ENCODE results near the gene ADAT3.

The ADAT3 gene

DNA sequence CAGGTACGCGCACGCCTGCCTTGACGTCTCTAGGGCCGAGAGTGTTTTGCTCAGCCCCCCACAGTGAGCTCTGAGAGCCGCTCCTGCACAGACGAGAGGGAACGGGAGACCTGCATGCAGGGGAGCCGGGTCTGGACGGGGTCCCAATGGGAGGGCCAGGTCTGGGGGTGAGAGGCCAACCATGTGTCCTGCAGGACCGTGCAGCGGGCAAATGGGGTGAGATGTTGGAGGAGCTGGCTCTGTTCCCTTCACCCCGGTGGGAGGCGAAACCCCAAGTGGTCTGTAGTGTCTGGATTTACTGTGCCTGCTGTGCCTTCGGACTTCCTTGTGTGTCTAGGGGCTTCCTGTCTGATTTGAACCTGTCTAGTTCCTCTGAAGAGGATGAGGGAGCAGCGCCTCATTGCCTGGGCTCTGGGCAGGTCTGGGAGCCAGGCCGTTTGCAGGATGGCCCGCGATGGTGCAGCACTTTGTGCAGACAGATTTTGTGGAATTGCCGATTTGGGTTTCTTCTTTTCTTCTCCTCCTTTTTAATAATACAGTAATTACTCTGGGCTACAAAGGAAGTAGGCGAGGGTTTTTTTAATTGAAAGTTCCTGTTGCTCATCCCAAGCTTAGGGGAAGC, 37.8 kb downstream of the ADAT3 start:
- peak; percentile 49 for DNase-seq

DNA sequence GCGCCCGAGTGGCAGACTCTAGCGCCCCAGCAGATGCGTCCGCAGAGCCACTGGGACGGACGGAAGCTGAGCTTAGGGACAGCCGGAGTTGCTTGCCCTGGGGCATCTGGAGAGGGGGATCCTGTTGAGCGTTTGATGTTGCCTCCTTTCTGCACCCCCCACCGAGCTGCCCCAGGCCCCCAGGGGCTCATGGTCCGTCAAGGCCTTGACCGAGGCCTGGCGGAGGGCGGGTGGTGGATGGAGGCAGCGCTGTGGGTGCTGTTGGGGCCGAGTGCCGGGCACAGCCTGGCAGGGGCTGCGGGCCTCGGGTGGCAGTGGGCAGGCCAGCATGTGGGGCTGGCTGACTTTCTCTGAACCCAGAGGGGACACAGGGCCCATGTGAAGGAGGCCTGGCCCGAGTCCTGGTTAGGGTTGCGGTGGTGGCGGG, 38.5 kb downstream of the ADAT3 start:
- no peak for DNase-seq

DNA sequence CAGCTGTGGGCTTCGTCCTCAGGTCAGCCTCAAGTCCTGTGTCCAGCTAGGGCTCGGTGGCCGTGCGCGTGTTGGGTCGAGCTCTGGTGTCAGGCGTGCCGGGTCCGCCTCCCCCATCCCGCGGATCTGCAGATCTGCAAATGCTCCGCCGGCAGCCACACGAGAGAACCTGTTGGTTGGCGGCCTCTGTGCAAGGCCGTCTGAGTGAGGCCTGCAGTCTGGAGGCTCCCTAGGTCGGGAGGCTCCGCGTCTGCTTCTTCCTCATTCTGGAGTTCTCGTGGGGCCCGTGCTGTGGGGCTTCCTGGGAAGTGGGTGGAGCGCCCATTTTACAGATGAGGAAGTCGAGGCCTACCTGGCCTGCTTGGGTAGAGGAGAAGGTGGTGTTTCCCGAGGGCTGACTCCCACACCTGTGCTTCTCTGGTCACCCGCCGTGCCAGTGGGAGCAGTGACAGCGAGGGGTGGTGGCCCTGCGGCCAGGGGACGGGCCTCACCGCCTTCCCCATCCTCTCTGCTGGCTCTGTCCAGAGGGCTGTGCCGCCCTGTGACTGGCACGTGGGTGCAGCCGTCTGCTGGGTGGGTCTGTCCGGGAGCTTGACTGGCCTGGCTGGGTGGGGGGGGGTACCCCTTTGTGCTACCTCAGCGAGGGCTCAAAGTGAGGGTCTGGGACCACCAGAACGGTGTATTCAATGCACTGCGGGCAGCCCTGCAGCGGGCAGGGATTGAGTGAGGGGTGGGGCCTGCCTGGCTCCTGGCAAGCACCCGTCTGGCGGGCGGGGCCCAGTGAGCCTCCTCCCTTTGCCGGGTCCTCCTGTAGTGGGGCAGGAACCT, 39.1 kb downstream of the ADAT3 start:
- DNase-seq = peak; percentile 57

DNA sequence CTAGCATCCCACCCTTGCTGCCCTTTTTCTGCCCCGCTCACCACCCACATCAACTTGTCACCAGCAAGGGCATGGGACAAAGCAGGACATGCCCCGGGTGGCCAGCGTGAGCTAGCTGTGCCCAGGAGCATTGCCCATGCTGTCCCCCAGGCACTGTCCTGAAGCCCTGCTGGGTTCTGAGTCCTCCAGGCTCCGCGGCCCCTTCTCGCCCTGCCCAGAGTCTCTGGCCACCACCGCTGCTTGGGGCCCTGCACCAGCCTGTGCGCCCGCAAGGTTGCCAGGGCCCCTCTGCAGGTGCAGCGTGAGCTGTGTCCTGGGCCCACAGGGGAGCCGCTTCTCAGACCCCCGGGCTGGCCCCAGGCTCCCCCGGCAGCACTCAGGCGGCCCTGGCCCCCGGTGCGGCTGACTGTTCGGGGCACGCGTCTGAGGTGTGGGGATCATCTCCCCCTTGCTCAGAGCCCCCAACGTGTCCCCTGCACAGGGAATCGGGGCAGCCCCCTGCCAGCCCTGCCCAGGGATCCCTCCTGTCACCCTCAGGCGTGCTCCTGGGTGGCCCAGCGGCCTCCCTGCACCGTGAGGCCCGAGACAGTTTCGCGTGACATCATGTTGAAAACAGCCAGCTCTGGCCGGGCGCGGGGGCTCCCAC, 39.8 kb downstream of the ADAT3 start:
- DNase-seq = no peak

DNA sequence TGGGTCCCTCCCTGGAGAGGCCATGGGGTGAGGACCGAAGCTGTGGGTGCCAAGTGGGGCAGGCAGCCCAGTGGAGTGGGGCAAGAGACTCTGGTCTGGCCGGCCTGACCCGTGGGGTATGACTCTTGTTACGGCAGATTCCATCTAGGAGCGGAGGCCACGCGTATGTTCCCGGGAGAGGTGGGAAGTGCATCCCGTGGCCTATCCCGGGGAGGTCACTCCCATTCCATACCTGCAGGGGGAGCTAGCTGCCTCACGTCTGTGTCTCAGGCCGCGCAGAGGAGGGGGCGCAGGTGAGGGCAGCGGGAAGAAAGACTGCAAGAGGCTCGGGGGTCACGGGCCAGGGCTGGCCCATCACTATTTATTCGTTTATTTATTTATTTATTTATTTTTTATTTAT, 40.7 kb downstream of the ADAT3 start:
- peak; percentile 35 for DNase-seq

DNA sequence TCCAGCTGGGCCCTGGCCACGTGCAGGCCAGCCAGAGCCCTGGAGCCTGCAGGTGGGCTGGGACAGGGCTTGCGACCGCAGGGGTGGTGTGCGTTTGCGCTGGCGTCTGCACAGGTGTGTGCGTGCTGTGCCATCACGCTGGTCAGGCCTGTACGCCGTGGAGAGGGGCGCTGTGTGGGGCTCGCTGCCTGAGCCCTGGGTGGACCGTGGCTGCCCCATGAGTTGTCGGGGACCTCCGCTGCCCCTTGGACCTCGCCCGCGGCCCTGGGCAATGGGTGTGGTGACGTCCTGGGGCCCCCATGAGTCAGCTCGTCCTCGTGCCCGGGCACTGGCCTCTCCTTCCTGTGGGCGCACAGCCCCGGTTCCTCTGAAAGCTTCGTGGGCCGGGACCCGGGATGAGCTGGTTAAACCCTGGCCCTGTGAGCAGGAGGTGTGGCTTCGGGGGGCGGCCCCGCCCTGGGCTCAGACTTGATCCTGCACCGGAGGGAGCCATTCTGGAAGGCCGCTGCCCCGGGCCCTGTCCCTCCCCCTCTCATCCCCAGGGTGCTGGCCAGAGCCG, 42.5 kb downstream of the ADAT3 start:
- no peak for DNase-seq

DNA sequence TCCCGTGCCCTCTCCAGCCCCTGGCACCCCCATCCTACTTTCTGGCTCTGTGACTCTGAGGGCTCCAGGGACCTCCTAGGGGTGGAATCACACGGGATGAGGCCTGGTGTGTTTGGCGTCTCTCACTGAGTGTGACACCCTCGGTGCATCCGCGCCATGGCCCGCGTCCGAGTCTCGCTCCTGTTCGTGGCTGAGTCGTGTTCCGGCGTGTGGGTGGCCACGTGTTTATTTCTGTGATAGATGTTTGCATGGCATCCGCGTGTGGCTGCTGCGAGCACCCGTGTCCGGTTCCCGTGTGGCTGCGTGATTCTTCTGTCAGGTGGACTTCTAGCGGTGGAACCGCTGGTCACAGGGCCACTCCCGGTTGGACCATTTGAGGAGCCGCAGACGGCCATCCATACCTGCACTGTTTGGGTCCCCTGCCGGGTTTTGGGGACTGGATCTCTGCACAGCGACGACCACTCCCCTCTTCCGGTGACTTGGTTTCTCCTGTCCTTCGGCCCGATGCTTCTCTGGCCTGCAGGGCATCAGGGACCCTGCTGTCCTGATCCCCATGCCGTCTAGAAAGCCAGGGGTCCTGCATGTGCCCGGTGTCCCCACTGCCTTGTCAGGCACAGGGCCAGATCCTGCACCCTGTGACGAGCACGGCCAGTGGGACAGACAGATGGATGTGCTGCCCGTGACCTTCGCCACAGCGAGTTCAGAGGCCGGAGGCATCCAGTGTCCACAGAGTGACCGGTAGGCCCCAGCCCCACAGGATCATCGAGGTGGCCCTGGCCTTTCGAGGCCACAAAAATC, 44.3 kb downstream of the ADAT3 start:
- no peak for DNase-seq

DNA sequence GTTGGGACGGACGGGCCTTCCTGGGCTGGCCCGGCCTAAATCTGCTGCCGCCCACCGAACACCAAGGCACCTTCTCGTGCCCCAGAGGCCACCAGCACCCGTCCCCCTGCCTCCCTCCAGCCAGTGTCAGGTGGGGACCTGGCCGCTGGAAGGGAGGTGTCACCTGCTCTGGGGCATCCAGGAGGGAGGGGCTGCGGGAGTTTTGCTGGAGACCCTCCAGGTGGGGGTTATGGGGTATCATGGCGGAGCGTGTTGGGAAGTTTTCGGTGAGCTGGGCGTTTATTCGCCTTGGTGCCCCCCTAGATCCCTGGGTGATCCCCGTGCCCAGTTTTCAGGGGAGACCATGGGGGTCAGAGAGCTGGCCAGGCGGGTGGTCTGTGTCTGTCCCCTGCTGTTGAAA, 45.4 kb downstream of the ADAT3 start:
- no peak for DNase-seq

DNA sequence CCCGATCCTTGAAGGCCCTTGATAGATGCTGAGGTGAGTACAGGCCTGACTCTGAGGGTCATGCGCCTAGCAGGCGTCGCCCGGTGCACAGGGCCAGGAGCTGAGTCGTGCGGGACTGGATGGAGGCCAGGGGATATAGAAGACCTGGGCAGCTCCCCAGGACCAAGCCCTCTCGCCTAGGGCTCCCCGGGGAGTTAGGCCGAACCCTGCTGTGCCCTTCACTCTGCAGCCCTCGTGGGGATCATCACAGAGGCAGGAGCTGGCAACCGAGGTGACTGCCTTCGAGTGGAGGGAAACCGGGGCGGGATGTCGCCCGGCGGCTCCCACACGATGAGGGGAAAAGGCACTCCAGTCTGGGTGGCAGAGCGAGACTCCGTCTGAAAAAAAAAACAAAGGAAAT, 47.4 kb downstream of the ADAT3 start:
- DNase-seq = no peak

DNA sequence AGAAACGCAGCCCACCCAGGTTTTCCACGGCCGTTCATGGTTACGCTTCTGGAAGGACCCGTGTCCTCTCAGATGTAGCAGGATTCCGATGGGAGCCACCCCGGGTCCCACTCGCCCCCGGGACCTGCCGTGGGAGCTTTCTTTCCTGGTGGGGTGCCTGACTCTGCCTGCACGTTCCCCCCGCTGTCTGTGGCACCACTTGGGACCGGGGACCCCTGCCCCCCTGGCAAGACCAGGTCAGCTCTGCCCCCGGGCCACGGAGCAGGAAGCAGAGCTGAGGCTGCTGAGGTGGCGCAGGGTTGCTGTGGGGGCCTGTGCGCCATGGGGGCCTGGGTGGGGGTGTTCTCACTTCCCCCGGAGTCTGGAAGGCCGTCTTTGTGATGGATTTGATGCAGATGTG, 47.8 kb downstream of the ADAT3 start:
- no peak for DNase-seq

DNA sequence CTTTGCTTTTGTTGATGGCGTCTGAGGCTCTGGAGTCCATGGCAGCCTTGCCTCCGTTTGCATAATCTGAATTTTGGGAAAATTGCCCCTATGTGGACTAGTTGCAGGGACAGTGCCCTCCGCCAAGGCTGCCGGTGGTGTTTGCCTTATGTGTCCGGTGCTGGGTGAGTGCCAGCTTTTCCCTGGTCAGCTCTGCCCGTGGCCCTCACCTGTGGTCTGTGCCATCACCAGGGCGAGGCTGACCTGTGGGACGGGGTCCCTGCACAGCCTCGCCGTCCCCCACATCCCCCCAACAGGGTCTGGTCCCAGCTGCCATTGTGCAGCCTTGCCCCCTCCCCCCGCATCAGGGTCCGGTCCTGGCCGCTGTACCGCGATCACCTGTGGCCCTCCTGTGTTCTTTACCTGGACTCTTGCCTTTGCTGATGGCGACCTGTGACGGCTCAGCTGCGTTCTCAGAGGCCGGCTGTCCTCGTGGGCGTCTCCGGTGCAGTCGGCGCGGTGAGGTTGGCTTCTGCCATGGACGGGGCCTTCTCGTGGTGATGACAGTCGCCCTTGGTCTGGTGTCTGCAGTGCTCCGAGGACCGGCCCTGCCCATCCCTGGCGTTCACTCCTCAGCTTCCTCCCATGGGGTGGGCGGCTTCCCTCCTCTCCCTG, 48.4 kb downstream of the ADAT3 start:
- DNase-seq = no peak

DNA sequence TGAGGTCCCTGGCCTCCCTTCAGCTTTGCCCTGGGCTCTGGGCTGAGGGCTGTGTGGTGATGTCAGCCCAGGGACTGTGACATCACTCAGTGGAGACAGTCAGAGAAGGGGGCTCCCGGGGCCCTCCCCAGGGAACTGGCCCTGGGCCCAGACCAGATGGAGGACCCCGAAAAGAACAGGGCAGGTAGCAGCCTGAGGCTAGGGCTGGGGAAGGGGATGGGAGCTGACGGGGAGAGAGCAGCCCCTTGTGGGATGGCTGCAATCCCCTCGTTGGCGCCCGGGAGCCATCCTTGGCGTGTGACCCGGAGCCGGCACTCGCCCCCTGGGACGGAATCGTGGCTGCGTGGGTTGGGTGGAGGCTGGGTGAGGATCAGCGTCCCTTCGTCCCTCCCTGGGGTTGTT, 49.3 kb downstream of the ADAT3 start:
- DNase-seq = no peak

DNA sequence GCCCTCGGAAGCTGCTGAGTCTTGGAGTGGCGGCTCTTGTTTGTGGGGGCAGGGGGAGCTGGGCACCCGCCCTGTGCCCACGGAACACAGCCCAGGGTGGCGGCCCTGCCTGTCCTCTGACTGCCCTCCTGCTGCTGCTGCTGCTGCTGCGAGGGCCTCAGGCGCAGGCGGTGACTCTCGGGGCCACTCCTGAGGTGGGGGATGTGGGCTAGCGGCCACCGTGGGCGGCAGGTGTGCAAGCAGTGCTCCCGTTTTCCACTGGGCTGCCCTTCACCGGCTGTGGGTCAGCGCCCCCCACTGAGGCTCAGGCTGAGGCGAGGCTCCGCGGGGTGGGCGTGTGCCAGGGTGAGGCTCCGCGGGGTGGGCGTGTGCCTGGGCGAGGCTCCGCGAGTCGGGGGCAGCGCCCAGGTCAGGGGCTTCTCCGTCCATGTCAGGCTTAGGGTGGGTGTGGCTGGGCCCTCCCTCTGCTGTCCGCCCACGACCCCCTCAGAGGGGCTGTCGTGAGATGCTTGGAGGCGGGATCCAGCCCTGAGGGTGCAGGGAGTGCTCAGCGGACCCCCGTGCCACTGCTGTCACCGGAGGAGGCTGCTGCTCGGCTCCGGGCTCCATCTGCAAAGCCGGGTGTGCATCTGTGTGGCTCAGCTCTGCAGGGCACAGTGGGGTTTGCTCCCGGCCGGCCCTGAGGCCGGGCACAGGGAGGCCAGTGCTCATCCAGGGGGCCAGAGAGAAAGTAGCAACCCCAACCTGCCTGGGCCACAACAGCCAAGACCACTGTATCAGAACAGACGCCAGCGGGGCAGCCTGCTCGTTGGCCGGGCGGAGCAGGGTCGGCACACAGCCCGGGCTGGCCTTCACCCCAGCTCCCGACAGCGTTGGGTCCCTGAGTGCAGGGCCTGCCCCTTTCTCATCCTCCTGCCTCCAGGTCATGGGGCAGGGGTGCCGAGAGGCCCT, 50.2 kb downstream of the ADAT3 start:
- DNase-seq = peak; percentile 22

DNA sequence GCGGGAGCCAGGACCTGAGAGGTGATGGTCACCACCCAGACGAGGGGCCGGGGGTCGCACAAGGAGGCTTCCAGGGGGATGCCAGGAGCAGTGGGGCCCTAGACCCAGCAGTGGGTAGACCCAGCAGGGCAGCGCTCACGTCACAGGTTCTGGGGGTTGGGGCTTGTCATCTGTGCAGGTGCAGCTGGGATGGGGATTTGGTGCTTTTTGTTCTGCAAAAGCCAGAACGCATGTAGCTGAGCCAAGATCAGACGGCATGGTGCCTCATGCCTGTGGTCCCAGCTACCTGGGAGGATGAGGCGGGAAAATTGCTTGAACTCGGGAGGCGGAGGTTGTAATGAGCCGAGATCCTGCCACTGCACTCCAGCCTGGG, 50.9 kb downstream of the ADAT3 start:
- no peak for DNase-seq

DNA sequence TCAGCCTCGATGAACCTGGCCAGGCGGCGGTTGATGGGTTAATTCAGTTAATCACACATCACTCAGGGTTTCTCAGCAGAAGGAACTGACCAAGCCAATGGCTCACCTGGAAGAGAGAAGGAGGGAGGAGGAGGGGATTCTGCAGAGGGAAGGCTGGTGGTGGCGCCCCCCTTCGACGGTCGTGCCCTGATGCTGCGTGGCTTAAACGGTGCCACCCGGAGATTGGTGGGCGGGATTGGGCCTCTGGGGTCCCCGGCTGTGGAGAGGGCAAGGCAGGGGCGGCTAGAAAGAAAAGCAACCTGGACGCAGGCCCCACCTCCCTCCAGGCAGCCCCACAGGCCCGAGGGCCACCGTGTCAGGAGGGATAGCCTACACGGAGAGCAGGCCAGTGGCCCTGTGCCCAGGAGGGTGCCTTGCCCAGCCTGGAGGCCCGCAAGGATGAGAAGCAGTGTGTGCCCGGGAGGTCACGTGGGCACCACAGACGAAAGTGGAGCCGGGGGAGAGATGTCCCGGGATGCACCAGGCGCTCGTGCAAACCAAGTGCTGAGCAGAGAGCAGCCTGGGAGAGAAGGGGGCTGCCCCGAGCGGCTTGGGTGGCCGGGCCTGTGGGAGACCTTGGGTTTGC, 51.8 kb downstream of the ADAT3 start:
- DNase-seq = no peak

DNA sequence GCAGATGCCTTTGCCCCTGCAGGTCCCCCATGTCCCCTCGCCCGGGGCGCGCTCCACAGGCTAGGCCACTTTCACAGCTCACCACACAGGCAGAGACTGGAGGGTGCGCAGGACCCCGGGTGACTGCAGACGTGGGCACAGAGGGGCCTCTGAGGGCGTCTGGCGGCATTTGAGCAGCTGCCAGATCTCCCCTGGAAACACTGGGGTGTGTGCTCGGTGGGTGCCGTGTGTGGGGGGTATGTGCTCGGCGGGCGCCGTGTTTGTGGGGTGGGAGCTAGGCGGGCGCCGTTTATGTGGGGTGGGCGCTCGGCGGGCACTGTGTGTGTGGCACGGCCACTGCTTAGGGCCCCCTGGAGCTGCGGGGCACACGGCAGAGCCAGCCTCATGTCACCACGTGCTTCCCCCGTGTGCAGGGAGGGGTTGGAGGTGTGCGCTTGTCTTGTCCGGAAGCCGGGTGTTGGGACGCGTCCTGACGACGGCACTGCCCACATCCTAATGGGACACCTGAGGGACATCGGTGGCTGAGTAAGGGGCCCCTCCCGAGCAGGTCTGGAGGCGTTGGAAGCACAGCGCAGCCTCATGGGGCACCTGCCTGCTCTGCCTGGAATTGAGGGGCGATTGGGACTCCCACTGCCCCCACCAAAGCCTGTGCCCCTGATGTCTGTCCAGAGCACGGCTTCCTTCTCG, 52.5 kb downstream of the ADAT3 start:
- no peak for DNase-seq

DNA sequence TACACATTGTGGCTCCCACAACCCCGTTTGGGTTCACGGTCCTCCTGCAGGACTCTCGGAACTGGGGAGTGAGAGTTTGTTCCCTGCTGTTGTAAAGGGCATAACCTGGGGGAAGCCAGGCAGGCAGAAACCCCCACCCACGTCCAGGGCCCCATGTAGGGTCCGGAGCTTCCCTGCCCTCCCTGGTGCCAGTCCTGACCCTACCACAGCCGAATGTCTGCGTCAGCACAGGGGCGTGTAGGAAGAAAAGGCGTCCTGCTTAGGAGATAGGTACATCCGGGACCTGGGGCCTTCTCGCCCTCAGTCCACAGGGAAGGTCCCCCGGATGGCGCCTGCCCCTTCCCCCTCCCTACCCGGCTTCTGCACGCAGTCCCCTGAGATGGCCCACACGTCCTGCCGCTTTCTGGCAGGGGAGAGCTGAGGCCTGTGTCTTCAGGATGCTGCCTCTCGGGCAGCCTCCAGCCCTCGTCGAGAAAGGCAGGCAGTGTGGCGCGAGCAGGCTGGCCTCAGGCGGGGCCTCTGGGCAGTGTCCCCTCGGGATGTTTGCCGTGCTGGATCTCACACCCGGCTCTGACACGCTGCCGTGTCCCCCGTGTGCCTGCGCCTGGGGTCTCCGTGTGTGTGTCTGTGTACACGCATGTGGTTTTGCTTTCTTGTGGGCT, 54.9 kb downstream of the ADAT3 start:
- DNase-seq = no peak

DNA sequence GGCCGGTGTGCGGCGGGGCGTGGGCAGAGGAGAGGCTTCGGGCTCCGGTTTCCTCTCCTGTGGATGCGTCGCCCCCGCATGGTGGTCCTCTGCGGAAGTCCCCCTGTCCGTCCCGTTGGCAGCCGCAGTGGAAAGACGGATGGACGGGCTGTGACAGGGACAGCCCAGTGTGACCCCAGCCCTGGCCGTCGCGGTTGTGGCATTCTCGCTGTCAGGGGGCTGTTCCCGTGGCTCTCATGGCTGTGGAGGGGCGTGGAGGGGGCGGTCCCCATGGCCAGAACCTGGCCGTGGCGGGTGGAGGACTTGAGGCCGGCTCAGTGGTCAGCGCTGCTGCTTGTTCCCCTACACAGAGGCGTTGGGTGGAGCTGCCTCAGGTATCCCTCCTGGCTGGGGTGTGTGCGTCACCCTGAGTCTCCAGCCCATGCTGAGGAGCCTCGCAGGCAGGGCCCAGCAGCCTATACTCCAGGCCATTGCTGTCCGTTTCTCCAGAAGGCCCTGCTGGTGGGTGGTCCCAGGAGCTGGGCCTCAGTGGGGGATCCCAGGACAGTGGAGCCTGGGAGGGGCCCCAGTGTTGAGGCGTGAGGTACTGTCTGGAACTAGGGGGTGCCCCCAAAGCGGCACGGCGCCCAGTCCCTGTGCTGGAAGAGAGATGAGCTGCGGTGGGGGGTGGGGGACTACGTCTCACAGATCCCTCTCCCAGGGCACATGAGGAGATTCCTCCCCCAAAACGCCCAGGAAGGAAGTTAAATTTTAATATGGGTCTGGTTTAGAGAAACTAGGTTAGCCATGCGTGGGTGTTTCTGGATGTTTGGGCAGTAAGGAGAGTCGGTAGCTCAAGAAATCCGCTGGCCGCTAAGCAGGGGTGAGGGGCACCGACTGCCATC, 56.0 kb downstream of the ADAT3 start:
- no peak for DNase-seq

DNA sequence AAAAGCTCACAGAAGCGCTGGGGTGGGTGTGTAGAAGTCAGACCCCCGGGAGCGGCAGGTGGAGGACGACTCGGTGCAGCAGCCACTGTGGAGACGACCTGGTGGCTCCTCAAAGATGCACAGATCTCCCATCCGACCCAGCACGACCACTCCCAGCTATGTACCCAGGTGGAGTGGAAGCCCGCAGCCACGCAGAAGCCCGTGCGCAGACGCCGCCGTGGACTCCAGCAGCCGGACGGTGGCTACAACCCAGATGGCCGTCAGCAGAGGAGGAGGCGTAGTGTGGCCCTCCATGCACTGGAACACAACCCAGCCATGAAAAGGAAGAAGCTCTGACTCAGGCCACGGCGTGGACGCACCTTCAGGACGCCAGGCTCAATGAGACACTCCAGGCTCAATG, 57.5 kb downstream of the ADAT3 start:
- DNase-seq = no peak
